Thyroid gland (tissue), 4 donors: ENCODE data around the gene TBC1D8.

Source experiments
- POLR2A ChIP-seq, 2 donors: fragments of 450-650 bp; IDR thresholded peaks; one replicate each; pipeline ENCODE4 v1.6.1; 2017; ENCODE audit warnings: antibody characterized with exemption in 2 of 2, mild to moderate bottlenecking in 2 of 2, moderate library complexity in 1 of 2
- TF ChIP-seq, protein P1 (sequence below), 6 experiments: fragments of 200-600 bp in 3 of 6; fragments of 450-650 bp in 3 of 6; sonication (generic) in 3 of 6; IDR thresholded peaks; one replicate each; pipeline ENCODE4 v1.5.1; 2016 to 2019; ENCODE audit warnings: antibody characterized with exemption in 6 of 6, mild to moderate bottlenecking in 2 of 6, inconsistent platforms in 1 of 6, moderate library complexity in 1 of 6

DNA sequence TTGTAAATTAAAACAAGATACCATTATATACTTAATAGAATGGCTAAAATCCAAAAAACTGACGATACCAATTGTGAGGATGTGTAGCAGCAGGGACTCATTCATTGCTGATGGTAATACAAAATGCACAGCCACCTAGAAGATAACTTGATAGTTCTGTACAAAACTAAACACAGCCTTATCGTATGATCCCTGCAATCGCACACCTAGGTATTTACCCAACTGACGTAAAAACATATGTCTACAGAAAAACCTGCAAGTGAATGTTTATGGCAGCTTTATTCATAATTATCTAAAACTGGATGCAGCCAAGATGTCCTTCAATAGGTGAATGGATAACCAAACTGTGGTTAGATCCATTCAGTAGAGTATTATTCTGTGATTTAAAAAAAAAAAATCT lies 45.5 kb downstream of the TBC1D8 start:
- TF ChIP-seq, protein P1, sequence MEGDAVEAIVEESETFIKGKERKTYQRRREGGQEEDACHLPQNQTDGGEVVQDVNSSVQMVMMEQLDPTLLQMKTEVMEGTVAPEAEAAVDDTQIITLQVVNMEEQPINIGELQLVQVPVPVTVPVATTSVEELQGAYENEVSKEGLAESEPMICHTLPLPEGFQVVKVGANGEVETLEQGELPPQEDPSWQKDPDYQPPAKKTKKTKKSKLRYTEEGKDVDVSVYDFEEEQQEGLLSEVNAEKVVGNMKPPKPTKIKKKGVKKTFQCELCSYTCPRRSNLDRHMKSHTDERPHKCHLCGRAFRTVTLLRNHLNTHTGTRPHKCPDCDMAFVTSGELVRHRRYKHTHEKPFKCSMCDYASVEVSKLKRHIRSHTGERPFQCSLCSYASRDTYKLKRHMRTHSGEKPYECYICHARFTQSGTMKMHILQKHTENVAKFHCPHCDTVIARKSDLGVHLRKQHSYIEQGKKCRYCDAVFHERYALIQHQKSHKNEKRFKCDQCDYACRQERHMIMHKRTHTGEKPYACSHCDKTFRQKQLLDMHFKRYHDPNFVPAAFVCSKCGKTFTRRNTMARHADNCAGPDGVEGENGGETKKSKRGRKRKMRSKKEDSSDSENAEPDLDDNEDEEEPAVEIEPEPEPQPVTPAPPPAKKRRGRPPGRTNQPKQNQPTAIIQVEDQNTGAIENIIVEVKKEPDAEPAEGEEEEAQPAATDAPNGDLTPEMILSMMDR (IDR thresholded peaks at IDR 0.05): no peak
- no peak for TF ChIP-seq POLR2A (IDR thresholded peaks at IDR 0.05)
